DMS 273 treated with DMSO at 0.1 percent for 48 hours (cell line): ENCODE results near the gene SPTB.

Experiments
- DNase-seq: peaks from one replicate; lab custom pipeline; 2025; lab: John Stamatoyannopoulos, UW

The SPTB gene

GRCh38 chr14:64748995-64749714 lies 130.6 kb downstream of the SPTB start:
- DNase-seq: no peak

- DNase-seq: no peak
Observed at GRCh38 chr14:64748521-64748920, 131.2 kb downstream of the SPTB start.

- no peak for DNase-seq
Observed at GRCh38 chr14:64747327-64747726, 132.4 kb downstream of the SPTB start.

GRCh38 chr14:64746298-64747250 lies 133.1 kb downstream of the SPTB start:
- no peak for DNase-seq

- DNase-seq: no peak
Observed at GRCh38 chr14:64745511-64746091, 134.1 kb downstream of the SPTB start.

GRCh38 chr14:64743061-64743460 lies 136.6 kb downstream of the SPTB start:
- no peak for DNase-seq

- DNase-seq: no peak
Observed at GRCh38 chr14:64741961-64742360, 137.7 kb downstream of the SPTB start.

GRCh38 chr14:64741200-64741599 lies 138.5 kb downstream of the SPTB start:
- no peak for DNase-seq

- no peak for DNase-seq
Observed at GRCh38 chr14:64738281-64738804, 141.4 kb downstream of the SPTB start.

GRCh38 chr14:64737391-64738280 lies 142.1 kb downstream of the SPTB start:
- DNase-seq: no peak

GRCh38 chr14:64736271-64737169 lies 143.2 kb downstream of the SPTB start:
- DNase-seq: no peak

GRCh38 chr14:64734990-64735389 lies 144.7 kb downstream of the SPTB start:
- no peak for DNase-seq

- no peak for DNase-seq
Observed at GRCh38 chr14:64733899-64734298, 145.8 kb downstream of the SPTB start.

GRCh38 chr14:64733321-64733720 lies 146.4 kb downstream of the SPTB start:
- DNase-seq: no peak

- no peak for DNase-seq
Observed at GRCh38 chr14:64732536-64733120, 147.1 kb downstream of the SPTB start.

- no peak for DNase-seq
Observed at GRCh38 chr14:64732066-64732465, 147.6 kb downstream of the SPTB start.

GRCh38 chr14:64731141-64731581 lies 148.5 kb downstream of the SPTB start:
- no peak for DNase-seq

GRCh38 chr14:64730681-64731080 lies 149.0 kb downstream of the SPTB start:
- no peak for DNase-seq

GRCh38 chr14:64730061-64730440 lies 149.7 kb downstream of the SPTB start:
- DNase-seq: no peak
